Fibroblast of skin of left quadriceps (primary cell): ENCODE measurements around the gene ATE1.
"Not testable (repeated sequence)": the region's sequence is repeated elsewhere in the genome, so short reads cannot be mapped to it uniquely, and the experiment has no call there.

Source experiments
- DNase-seq, 2 experiments: peaks; one replicate each; pipeline ENCODE4 v3.0.0-alpha.2; 2013; ENCODE audit warnings: low read depth in 2 of 2

Gene ATE1

DNA sequence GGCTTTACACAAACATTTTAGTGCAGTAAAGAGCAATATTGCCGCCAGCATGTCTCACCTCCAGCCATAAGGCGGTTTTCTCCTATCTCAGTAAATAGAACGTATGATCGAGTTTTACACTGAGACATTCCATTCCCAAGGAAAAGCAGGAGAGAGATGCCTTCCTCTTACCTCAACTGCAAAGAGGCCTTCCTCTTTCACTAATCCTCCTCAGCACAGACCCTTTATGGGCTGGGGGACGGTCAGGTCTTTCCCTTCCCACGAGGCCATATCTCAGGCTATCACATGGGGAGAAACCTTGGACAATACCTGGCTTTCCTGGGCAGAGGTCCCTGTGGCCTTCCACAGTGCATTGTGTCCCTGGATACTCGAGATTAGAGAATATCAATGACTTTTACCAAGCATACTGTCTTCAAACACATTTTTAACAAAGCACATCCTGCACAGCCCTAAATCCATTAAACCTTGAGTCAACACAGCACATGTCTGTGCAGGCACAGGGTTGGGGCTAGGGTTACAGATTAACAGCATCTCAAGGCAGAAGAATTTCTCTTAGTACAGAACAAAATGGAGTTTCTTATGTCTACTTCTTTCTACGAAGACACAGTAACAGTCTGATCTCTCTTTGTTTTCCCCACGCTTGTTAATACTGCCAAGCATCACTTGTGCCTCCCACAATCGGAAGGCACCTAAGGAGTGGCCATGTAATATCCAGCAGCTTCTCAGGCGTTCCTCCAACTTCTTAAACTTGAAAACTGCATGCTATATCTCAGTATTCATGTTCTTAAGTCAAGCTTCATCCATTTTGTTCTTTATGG lies 2.6 kb upstream of the ATE1 start:
- DNase-seq = not testable (repeated sequence)

DNA sequence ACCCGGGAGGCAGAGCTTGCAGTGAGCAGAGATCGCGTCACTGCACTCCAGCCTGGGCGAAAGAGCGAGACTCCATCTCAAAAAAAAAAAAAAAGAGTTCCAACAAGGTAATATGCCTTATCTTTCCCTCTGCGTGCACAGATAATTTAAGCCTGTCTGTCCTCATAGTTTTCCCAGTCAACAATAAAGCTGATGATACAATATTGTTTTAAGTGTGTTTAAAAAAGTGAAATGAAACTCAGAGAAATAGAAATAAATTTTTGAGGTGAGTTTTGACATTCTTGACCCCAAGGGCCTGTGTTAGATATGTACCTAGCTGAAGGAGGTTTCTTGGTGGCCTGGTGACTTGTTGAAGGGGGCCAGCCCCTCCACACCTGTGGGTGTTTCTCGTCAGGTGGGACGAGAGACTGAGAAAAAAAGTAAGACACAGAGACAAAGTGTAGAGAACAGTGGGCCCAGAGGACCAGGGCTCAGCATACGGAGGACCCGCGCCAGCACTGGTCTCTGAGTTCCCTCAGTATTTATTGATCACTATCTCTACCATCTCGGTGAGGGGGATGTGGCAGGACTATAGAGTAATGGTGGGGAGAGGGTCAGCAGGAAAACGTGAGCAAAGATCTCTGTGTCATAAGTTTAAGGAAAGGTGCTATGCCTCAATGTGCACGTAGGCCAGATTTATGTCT lies 1.9 kb upstream of the ATE1 start:
- not testable (repeated sequence) for DNase-seq

DNA sequence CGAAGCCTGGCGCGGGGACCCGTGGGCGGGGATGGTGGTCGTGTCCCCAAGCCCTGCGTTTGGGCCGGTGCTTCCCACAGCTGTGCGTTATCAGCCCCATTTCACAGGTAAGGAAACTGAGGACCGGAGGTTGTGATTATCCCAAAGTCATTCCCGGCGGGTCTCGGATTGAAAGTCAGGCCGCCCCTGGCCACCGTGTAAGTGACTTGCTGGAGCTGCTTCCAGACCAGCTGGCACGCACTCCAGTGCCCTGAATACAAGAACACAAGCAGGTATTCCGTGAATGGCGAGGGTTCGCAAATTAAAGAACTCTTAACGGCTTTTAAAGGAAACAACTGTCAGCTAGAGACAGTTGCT lies 675 bp upstream of the ATE1 start:
- DNase-seq = no peak

DNA sequence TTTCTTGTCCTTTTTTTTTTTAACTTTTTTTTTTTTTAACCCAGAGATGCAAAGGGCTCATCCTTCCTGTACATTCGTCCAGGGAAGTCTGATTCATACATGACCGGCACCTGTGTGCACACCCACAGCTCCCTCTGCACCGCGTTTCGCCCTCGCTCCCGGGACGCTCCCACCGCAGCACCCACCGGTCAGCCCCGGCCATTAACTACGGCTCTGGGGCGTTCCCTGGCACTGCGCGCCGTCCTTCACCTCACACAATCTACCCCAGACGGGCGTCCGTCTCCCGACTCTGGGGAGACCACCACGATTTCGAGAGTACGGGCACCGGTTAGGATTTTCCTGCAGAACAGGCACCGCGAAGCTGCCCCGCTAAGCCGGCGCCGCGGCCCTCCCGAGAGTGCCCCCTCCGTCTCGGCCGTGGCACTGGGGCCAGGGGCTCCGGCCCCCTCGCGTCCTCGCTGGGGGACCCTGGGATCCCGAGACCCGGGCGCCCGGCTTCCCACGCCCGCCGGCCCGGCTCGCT lies 452 bp downstream of the ATE1 start:
- no peak for DNase-seq

DNA sequence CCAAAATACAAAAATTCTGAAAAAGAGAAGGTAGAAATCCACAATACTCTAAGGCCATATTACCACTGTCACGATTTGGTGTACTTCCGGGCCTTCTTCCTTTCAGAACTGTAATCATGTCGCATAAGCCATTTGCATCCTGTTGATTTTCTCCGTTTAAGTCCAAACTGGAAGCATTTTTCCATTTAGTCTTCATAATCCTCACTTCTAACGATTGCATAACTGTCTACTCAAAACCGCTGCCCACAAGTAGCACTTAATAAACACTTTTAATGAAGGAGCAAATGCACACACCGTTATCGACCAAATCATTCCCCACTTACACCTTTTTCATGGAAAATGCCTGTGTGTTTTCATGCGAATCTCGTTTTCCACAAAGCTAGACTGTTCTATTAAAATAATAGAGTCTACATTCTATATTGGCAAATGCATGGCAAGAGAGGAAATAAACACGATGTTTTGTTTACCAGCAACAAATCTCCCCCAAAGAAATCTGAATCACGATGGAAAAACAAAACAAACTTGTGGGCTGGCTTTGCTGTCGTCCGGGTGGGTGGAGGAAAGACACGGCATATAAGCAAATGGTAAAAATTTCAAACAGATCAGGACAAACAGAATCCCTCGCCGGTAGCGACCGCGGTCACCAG lies 1.0 kb downstream of the ATE1 start:
- no peak for DNase-seq

DNA sequence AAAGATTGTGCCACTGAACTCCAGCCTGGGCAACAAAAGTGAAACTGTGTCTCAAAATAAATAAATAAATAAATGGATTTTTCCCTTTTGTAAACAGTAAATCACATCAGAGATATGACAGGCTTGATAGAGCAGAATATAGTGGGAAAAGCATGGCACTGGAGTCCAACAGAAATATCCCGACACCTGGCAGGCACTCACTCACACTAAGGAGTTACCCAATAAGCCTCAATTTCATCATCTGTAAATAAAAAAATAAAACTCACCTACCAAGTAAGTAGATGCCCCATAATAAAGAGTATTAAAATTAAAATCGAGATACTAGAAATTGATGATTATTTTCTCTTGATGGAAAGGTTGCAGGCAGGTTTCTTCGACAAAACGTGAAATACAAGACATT lies 1.7 kb downstream of the ATE1 start:
- DNase-seq = no peak

DNA sequence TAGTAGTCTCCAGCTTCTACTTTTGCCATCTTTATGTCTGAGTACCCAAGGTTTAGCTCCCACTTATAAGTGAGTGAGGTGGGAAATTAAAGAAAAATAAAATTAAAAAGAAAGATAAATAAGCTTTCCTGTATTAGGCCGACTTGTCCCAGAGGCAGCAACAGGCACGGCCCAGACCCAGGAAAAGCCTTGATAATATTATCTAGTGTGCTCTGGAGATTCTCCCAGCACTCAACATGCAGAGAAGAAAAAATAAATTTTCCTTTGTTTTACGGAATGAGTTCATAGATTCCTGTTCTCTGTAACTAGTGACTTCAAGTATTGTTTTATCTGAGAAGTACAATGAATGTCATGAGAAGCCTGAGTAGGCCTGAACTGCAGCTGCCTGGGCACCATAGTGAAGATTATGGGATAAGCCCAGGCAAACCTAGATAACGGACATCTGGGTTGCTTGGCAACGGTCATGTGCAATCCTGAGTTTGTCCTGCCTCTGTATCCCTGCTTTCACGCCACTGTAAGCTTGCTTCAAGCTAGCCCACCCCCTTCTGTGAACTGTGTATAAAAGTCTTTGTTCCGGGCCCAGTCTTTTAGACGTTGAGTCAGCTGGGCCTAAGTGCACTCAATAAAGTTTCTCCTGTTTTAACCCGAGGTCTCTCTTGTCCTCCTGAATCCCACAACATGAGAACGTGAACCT lies 6.4 kb downstream of the ATE1 start:
- DNase-seq = no peak

DNA sequence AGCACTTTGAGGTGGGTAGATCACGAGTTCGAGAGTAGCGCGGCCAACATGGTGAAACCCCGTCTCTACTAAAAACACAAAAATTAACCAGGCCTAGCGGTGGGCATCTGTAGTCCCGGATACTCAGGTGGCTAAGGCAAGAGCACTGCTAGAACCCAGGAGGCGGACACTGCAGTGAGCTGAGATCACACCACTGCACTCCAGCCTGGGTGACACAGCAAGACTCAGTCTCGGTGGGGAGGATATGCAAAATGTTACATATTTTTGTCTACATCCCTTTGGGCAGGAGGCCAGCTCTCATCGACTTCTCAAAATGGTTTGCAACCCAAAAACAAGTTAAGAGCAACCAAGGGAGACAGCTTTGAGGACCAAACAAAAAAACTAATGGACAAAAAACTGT lies 8.2 kb downstream of the ATE1 start:
- DNase-seq = no peak

DNA sequence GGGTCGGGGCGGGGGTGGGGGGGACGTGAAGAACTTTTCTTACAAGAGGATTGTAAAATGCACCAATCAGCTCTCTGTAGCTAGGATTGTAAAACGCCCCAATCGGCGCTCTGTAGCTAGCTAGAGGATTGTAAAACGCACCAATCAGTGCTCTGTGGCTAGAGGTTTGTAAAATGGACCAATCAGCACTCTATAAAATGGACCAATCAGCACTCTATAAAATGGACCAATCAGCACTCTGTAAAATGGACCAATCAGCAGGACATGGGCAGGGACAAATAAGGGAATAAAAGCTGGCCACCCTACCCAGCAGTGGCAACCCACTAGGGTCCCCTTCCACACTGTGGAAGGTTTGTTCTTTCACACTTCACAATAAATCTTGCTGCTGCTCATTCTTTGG lies 9.0 kb downstream of the ATE1 start:
- not testable (repeated sequence) for DNase-seq

DNA sequence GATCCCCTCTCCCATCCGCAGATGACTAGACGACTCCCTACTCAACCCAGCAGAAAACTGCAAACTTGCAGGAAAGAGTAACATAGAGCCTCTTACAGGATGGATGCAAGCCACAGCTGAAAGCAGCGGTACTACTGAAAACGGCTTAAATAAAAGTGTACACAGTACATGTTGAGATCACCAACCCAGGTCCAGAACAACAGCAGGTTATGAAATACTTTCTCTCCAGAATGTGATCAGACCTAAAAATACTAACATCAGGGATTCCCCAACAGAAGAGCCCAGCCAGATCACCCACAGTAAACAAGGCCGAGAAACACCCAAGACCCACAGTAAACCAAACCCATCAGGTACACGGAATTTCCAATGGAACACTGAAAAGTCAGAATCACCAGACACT lies 13.2 kb downstream of the ATE1 start:
- DNase-seq = no peak

DNA sequence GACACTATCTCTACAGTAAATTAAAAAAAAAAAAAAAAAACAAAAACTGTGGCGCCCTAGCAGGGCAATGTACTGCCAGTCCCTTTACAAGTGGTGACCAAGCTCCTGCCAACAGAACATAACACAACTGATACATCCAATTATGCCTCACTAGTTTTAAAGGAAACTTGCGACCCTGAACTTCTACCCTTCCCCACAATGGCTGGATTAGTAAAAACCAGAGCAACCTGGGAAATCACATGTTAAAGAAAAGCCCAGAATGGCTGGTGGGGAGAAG lies 16.5 kb downstream of the ATE1 start:
- no peak for DNase-seq

DNA sequence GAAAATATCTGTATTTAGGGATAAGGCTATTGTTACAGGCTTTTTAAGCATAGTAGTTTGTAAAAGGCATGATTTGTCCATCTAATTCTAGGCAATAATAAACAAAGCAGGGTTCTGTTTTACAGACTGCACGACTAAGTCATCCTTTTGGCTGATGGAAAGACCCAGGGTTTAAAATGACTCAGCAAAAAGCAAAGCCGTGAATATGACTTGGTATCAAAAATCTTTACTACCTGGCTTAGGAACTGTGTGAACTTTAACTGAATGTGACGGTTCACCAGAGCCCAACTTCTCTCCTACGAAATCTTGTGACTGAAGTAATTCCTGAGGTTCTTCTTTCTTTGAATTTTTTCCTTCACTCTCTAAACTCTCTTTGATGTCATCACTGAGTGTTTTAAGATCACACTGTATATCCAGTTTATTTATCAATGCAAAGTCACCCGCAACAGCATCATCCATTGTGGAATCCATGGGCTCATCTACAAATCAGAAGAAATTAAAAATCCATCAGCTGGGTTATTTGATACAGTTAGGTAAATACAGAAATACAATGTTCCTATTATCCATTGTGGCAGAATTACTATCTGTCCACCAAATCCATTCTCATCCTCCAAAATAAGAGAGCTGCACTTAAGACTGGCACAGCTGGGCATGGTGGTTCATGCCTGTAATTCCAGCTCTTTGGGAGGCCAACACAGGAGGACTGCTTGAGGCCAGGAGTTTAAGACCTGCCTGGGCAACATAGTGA lies 17.0 kb downstream of the ATE1 start:
- no peak for DNase-seq

DNA sequence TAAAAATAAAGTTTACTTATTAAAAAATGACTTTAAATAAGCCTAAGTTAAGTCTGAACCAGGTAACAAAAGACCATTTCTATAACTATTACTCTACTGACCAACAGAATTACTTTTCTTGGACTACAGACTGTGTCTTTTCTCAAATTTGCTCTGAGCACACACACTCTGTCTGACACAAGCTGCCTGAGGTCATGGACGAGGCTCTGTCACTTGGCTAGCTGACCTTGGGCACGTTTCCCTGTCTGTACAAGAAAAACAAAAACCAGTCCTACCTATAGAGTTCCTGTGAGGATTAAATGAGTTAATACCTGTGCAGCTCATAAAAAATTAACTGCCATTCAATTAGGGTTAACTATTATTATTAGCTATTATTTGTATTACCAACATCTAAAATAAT lies 22.9 kb downstream of the ATE1 start:
- no peak for DNase-seq

DNA sequence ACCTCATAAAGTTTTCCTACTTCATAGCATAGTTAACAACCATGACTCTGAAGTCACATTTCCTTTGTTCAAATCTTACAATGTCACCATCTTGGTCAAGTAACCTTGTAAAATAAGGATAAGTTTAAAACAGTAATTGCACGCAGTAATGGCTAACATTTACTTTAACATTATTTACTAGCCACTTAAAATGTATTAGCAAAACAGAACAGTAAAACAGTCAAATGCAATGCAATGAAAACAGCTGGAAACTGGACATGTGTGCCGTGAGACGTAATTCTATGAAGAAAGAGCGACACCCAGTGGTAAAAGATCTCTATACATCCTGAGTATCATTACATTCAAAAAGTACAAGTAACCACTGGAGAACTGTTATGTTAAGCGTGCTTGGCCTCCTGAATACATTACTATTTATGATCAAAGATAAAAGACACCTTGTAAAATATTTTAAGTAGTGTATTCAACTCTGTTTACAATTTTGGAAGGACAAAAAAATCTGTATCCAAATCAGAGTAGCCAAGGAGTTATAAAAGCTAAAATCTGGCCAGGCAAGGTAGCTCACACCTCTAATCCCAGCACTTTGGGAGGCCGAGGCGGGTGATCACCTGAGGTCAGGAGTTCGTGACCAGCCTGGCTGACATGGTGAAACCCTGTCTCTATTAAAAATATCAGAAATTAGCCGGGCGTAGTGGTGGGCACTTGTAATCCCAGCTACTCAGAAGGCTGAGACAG lies 27.2 kb downstream of the ATE1 start:
- peak; percentile 45 to 46 for DNase-seq

DNA sequence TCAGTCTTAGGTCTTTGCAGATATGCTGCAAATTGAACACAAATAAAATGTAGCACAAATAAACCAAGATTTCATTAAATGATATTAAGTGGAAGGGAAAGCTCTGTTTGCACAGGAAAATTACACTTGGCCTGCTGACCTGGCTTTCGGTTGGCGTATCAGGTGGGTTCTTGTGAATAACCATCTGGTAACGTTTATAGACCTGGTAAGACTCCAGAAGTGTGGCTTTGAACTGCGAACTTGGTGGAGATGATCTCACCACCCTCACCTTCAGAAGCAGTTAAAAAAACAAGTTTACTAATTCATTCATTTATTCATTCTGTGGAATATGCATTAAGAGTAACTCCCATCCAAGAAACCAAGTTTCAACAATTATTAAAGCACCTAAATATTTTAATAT lies 28.1 kb downstream of the ATE1 start:
- DNase-seq = no peak

DNA sequence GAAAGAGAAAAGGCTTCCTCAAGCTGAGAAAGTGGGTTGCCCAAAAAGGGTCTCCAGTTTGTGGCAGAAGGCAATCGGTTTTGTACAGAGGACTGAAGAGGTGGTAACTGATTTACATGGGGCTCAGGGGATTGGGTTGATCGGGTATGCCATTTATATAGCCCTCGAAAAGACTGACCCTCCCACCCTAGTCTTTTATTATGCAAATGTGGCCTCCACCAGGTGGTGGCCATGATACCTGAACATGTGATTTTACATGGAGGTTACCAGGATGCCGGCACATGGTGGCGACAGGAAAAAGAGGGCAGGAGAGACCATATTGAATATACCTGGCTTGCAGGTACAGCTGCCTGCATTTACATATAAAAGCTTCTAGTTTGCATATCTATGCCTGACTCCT lies 36.7 kb downstream of the ATE1 start:
- no peak for DNase-seq

DNA sequence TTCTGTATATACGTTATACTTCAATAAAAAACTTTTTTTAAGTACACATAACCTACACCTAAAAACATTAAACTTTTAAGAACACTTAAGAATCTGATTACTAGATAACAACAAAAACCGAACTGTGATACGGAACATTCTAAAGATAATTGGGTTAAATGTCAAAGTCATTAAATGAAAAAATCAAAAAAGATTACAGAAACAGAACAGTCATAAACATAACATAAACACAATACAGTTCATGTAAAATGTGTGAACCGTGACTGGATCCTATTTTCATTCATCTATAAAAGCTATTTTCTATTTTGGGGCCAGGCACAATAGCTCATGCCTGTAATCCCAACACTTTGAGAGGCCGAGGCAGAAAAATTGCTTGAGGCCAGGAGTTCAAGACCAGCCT lies 38.6 kb downstream of the ATE1 start:
- no peak for DNase-seq

DNA sequence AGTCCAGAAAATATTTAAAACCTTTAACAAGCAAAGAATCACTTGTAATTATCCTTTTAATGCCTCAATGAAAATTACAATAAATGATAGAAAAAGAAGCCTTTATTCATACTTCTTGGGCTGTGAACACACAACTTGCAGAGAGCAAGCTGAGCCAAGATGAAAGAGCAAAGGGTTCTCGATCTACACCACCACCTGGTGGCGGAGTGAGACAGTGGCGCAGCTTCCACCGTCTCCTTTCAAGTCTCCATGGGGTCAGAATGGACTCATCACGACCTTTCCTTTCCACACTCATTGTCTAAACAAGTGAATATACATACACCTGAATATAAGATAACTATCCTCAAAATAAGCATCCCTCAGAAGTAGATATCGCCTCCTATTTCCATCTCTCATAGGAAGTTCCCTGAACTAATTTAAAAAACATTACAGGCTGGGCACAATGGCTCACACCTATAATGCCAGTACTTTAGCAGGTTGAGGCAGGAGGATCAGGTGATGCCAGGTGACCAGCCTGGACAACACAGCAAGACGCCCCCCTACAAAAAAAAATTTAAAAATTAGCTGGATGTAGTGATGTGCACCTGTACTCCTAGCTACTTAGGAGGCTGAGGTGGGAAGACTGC lies 40.7 kb downstream of the ATE1 start:
- peak; percentile 27 to 28 for DNase-seq

DNA sequence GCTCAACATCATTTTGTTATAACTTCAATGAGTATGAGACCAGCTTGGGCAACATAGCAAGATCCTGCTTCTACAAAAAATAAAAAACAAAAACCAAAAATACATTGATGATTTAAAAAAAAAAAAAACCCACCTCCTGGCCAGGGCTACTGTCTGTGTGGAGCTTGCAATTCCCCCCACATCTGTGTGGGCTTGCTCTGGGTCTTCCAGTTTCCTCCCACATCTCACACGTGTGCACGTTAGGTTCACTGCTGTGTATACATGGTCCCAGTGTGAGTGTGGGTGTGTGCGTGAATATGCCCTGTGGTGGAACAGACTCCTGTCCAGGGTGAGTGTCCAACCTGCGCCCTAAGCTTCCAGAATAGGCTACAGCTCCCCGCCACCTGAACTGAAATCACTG lies 41.6 kb downstream of the ATE1 start:
- no peak for DNase-seq

DNA sequence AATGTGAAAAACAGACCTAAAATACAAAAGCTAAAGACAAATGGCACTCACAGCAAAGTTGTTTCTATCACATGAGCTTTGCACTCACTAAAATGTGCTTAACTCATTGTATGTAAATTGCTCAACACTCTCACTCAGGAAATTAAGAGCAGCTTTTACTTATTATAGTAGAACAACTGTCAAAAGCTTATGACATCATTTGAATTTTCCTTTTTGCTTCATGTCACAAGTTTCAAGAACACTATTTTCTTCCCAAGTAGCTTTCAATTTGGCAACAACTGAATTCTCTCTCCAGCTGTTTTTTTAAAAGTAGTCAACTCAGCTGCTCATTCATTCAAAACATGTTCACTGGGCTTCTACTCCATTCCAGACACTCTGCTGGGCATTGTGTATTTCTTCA lies 46.9 kb downstream of the ATE1 start:
- DNase-seq = peak; percentile 27 to 29

DNA sequence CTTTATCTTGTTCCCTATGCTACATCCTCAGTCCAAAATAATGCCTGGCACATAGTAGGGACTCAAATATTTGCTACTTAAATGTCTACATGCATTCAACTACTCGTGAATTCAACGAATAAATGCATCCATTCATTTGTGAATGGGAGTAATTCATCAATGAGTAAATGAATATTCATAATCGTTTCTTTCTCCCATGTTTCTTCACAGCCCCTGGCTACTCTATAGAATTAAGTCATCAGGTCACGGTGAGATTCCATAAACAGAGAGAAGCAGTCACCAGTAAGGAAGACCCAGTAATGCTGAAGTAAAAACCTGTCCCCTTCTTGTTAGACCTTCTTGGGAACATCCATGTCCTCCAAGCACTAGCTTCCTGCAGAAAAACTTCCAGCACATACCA lies 48.4 kb downstream of the ATE1 start:
- no peak for DNase-seq
